Measurements from ENCODE around the gene FLNA. TPM values are rescaled to one million over a fixed set of nuclear protein-coding genes. Genes with fewer than 3 reads are reported as not detected.

The FLNA gene, protein sequence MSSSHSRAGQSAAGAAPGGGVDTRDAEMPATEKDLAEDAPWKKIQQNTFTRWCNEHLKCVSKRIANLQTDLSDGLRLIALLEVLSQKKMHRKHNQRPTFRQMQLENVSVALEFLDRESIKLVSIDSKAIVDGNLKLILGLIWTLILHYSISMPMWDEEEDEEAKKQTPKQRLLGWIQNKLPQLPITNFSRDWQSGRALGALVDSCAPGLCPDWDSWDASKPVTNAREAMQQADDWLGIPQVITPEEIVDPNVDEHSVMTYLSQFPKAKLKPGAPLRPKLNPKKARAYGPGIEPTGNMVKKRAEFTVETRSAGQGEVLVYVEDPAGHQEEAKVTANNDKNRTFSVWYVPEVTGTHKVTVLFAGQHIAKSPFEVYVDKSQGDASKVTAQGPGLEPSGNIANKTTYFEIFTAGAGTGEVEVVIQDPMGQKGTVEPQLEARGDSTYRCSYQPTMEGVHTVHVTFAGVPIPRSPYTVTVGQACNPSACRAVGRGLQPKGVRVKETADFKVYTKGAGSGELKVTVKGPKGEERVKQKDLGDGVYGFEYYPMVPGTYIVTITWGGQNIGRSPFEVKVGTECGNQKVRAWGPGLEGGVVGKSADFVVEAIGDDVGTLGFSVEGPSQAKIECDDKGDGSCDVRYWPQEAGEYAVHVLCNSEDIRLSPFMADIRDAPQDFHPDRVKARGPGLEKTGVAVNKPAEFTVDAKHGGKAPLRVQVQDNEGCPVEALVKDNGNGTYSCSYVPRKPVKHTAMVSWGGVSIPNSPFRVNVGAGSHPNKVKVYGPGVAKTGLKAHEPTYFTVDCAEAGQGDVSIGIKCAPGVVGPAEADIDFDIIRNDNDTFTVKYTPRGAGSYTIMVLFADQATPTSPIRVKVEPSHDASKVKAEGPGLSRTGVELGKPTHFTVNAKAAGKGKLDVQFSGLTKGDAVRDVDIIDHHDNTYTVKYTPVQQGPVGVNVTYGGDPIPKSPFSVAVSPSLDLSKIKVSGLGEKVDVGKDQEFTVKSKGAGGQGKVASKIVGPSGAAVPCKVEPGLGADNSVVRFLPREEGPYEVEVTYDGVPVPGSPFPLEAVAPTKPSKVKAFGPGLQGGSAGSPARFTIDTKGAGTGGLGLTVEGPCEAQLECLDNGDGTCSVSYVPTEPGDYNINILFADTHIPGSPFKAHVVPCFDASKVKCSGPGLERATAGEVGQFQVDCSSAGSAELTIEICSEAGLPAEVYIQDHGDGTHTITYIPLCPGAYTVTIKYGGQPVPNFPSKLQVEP (N-terminal part only)
- 933 TPM for total RNA-seq

DNA sequence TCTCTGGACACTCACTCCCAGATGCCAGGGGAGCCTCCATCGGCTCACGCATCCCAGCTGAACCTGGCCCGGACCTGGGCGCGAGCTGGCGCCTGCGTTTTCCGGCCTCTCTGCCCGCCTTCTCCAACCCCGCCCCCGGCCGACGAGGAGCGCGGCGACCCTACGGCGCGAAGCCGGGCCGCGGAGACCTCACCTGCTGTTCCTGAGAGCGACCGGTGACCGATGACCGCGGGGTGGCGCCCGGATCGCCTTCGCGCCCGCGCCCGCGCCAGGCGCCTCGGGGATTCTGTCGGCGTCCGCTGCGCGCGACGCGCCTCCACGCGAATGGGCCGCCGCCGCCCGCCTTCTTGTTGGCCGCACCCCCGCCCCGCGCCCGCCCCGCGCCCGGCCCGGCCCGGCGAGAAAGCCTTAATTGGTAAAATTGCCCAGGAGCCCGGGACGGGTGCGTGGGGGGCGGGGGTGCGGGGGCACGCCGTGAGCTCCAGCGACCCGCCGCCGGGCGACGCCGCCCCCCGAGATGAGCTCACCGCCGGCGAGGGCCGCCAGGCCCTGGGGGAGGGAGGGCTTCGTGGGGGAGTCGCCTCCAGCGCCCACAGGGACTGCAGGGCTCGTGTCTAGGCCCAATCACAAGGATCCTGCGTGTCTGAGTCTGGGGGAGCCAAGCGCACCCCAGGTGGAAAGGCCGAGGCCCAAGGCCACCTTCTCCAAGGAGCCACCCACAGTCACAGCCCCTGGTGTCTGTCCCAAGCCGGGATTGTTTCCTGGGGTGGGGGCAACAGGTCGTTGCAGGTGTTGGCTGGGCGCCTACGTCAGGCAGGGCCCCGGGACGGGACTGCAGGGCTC, at the start of gene FLNA:
Gene FLNA (minus strand): TSS at position 322 of the 843 bp plus-strand sequence. CDS start 3,389 bp downstream, outside the sequence.
- Histone ChIP-seq H3K4me1 (ENCODE audit: insufficient read depth, low read length) (peaks cover 39% of the 10 kb centered on the region), H3K27me3 (ENCODE audit: insufficient read depth, low read length) (no peaks in the 10 kb centered on the region), H3K4me3 (ENCODE audit: low read length) (no peak within 1 kb of the TSS), H3K9me3 (ENCODE audit: low read depth, low read length) (no peaks in the 10 kb centered on the region)

DNA sequence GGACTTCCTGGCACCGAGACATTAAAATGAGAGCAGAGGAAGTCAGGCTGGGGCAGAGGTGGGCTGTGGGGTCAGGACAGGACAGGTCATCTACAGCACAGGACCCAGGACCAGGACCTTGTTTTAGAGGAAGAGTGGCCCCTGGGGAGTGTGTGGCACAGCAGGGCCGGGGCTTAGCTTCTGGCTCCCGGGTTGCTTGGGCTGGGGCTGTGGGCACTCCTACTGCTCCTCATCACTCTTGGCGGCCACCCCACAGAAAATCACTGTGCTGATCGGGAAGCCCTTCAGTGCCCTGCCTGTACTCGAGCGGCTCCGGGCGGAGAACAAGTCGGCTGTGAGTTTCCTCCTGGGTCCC, 45.9 kb upstream of the FLNA start:
- Histone ChIP-seq H3K4me3 (ENCODE audit: low read length) (no peak overlapping the region), H3K4me1 (ENCODE audit: insufficient read depth, low read length) (peaks cover 4% of the 10 kb centered on the region), H3K27me3 (ENCODE audit: insufficient read depth, low read length) (no peaks in the 10 kb centered on the region), H3K9me3 (ENCODE audit: low read depth, low read length) (no peaks in the 10 kb centered on the region)

DNA sequence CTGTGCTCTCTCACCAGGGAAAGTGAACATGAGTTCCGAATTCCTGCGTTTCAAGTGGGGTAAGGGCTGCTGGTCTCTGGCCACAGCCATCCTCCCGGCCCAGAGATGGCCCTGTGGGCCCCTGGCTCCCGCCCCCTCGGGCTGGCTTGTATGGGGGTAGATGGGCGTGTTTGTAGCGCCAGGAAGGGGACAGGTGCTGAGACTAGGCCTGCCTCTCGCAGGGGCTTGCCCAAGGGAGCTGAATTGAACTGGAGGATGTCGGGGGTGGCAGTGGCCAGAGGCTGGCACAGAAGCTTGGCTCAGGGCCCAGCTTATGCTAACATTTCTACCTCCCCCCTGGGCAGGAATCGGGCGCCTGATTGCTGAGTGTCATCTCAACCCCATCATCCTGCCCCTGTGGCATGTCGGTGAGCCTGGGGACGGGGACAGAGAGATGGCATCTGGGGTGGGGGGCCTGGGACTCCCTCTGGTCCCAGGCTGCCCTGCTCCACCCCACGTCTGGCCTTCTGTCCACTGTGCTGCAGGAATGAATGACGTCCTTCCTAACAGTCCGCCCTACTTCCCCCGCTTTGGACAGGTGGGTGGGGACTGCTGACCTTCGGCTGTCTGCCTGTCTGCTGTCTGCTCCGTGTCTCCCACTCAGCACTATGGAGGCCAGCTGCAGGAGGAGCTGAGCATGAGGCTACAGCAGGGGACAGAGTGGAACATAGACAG, 45.4 kb upstream of the FLNA start:
- Histone ChIP-seq H3K27me3 (ENCODE audit: insufficient read depth, low read length) (no peaks in the 10 kb centered on the region), H3K4me3 (ENCODE audit: low read length) (no peak overlapping the region), H3K9me3 (ENCODE audit: low read depth, low read length) (no peaks in the 10 kb centered on the region), H3K4me1 (ENCODE audit: insufficient read depth, low read length) (peaks cover 4% of the 10 kb centered on the region)

DNA sequence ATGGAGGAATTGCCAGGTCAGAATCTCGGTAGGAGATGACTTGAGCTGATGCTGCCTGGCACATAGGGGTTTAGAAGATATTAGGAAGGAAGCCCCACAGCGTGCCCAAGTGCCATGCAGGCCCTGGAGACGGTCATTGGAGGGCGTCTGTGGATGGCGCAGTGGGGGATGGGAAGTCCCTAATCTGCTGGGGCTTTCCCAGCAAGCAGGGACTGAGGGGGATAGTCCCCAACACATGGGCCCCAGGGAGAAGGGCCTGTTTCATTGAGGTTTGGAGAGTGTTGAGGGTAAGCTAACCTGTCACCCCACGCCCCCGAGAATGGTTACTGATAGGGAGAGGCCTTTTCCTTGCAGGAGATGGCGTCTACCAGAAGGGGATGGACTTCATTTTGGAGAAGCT, 44.8 kb upstream of the FLNA start:
- H3K4me1 ChIP-seq (ENCODE audit: insufficient read depth, low read length): peaks cover 2% of the 10 kb centered on the region
- H3K4me3 ChIP-seq (ENCODE audit: low read length): no peak overlapping the region
- H3K9me3 ChIP-seq (ENCODE audit: low read depth, low read length): no peaks in the 10 kb centered on the region
- no peaks in the 10 kb centered on the region for H3K27me3 ChIP-seq (ENCODE audit: insufficient read depth, low read length)

DNA sequence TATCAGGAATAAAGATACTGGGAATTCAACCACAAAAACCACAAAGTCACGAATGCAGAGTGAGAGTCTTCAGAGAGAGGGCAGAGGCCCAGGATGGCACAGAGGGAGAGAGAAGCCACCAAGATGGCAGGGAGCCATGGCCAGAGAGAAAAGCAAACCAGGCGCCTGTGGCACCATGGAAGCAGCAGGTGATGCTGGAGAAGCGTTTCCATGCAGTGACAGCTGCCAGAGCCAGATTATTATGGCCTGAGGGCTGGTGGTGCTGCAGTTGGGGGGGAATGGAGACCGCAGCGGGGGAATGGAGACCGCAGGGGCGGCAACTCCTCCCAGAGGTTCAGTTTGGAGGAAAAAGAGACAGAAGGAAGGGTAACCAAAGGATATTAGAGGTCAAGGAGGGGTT, 42.7 kb upstream of the FLNA start:
- peaks cover 13% of the 10 kb centered on the region for H3K4me1 ChIP-seq (ENCODE audit: insufficient read depth, low read length)

DNA sequence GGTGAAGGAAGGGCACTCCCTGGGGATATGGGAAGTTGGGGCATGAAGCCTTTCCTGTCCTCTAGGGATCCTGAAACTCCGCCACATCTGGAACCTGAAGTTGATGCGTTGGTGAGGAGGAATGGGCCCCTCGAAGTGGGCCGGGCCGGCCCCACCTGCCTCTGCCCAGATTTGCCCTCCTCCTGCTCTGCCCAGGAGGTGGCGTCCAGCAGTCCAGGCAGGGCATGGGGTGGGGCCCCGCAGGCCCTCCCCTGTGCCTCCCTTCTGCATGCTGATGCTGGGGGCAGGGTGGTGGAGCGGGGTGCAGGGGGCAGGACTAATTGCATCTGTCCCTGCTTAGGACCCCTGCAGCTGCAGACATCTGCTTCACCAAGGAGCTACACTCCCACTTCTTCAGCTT, 38.7 kb upstream of the FLNA start:
- Histone ChIP-seq H3K9me3 (ENCODE audit: low read depth, low read length) (no peaks in the 10 kb centered on the region), H3K4me1 (ENCODE audit: insufficient read depth, low read length) (peaks cover 26% of the 10 kb centered on the region), H3K4me3 (ENCODE audit: low read length) (no peak overlapping the region), H3K27me3 (ENCODE audit: insufficient read depth, low read length) (no peaks in the 10 kb centered on the region)

More for the DNA sequence above, 42.7 kb upstream of the FLNA start:
- Histone ChIP-seq H3K9me3 (ENCODE audit: low read depth, low read length) (no peaks in the 10 kb centered on the region), H3K27me3 (ENCODE audit: insufficient read depth, low read length) (no peaks in the 10 kb centered on the region), H3K4me3 (ENCODE audit: low read length) (no peak overlapping the region)

DNA sequence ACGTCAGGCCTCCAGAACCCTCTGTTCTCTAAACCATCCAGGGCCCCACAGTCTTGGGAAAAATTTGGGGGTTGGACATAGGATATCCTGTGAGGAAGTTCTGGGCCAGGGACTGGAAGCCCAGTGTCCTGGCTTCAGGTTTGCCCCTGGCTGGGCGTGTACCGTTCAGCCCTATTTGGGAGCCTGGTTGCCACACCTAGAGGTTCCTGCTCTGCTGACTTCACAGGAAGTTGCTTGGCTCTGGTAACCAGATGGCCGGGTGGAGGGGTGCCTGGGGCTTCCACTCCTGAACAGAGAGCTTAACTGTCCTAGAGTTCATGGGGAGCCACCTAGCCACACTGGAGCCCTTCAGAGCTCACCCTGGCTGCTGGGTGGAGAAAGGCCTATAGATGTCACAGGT, 38.0 kb upstream of the FLNA start:
- peak overlapping the region; percentile 59 for H3K4me3 ChIP-seq (ENCODE audit: low read length)
- no peaks in the 10 kb centered on the region for H3K27me3 ChIP-seq (ENCODE audit: insufficient read depth, low read length)
- no peaks in the 10 kb centered on the region for H3K9me3 ChIP-seq (ENCODE audit: low read depth, low read length)

DNA sequence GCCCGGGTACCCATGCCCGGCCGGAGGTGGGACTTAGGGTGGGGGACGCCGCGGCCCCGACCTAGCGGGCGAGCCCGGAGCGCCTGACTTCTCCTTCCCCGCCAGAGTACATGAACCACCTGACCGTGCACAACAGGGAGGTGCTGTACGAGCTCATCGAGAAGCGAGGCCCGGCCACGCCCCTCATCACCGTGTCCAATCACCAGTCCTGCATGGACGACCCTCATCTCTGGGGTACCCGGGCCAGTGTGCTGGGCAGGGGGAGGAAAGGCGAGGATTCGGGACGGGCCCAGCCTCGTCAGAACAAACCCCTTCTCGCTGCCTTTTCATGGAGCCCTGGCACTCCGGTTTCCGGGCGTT, 37.5 kb upstream of the FLNA start:
- Histone ChIP-seq H3K4me1 (ENCODE audit: insufficient read depth, low read length) (peaks cover 31% of the 10 kb centered on the region), H3K4me3 (ENCODE audit: low read length) (peak overlapping the region; percentile 59), H3K9me3 (ENCODE audit: low read depth, low read length) (no peaks in the 10 kb centered on the region), H3K27me3 (ENCODE audit: insufficient read depth, low read length) (no peaks in the 10 kb centered on the region)

More for the DNA sequence above, 38.0 kb upstream of the FLNA start:
- peaks cover 31% of the 10 kb centered on the region for H3K4me1 ChIP-seq (ENCODE audit: insufficient read depth, low read length)

DNA sequence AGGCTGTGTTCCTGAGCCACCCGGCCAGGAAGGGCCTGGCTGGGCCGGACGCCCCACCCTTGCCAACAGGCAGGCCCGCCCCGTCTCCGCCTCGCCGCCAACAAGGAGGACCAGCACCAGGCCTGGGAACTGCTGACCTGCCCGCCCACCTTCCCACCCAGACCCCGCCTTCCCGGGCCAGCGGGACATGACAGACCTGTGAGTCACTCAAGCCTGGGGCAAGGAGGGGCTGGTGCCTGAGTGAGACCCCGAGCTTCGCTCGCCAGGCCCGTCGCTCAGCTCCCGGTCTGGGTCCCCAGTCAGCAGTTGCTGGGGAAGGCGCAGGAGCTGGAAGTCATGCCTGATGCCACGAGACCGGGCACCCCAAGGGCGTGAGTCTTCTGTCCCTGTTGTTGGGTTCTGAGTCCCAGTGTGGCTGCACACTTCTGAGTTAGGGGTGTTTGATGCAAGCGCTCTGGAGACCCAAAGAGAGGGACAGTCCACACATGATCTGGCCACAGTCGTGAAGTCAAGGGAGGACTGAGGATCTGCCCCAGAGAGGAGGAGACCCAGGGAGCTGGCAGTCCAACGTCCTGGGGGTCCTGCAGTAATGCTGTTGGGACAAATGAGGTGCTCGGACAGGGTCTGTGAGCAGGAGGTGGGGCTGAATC, 34.9 kb upstream of the FLNA start, which contains the start of gene DNASE1L1:
Gene DNASE1L1 (minus strand): TSS at position 33 of the 650 bp plus-strand sequence. CDS start 3,686 bp downstream, outside the sequence.
- no peaks in the 10 kb centered on the region for H3K27me3 ChIP-seq (ENCODE audit: insufficient read depth, low read length)
- H3K4me3 ChIP-seq (ENCODE audit: low read length): peak within 1 kb of the TSS; percentile 38
- peaks cover 31% of the 10 kb centered on the region for H3K4me1 ChIP-seq (ENCODE audit: insufficient read depth, low read length)
- no peaks in the 10 kb centered on the region for H3K9me3 ChIP-seq (ENCODE audit: low read depth, low read length)

DNA sequence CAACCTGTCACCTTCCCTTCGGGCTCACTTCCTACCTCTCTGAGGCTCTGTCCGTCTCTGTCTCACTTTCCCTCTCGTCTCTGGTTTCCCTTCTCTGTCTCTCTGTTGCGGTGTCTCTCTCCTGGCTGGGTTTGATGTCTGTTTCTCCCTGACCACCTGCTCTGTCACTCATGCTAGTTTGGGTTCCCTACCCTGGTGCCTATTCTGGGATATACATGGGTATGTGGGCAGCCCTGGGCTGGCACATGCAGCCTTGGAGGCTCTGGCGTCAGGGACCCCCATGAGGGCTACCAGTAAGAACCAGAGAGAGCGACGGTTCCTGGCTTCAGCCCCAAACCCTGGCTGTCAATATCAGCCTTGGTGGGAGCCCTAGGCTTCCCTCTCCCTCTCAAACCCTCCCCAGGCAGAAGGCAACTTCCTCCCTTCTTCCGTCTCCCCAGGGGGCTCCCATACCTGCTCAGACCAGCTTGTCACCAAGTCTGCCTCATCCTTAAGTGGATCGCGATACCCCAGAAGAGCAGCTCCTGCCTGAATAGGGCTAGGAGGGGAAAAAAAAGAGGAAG, 34.3 kb upstream of the FLNA start:
- Histone ChIP-seq H3K4me1 (ENCODE audit: insufficient read depth, low read length) (peaks cover 31% of the 10 kb centered on the region), H3K27me3 (ENCODE audit: insufficient read depth, low read length) (no peaks in the 10 kb centered on the region), H3K9me3 (ENCODE audit: low read depth, low read length) (no peaks in the 10 kb centered on the region), H3K4me3 (ENCODE audit: low read length) (peak overlapping the region; percentile 38)

DNA sequence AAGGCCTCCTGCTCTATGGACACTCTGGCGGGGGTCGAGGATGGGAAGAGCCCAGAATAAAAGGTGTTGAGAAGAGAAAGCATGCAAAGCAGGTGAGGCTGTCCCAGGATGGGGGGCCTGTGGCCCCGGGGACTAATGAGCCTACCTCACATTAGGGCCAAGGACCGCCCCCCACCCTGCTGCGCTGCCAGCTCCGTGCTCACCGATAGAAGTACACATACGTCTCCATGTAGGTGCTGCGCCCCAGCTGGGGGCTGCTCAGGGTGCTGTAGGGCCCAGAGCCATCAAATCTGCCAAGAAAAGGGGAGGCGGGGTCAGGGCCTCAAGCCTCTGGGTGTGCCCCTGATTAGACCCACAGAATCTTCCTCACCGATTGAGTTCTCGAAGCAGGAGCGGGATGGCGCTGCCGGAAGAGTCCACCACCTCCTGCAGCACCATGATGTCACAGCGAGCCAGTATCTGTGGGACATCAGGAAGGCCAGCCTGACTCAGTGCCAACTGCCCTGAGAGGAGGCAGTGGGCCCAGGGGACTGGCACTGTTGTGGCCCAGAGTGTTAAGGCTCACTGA, 30.3 kb upstream of the FLNA start:
- Histone ChIP-seq H3K27me3 (ENCODE audit: insufficient read depth, low read length) (no peaks in the 10 kb centered on the region), H3K9me3 (ENCODE audit: low read depth, low read length) (no peaks in the 10 kb centered on the region), H3K4me3 (ENCODE audit: low read length) (no peak overlapping the region), H3K4me1 (ENCODE audit: insufficient read depth, low read length) (peaks cover 17% of the 10 kb centered on the region)

DNA sequence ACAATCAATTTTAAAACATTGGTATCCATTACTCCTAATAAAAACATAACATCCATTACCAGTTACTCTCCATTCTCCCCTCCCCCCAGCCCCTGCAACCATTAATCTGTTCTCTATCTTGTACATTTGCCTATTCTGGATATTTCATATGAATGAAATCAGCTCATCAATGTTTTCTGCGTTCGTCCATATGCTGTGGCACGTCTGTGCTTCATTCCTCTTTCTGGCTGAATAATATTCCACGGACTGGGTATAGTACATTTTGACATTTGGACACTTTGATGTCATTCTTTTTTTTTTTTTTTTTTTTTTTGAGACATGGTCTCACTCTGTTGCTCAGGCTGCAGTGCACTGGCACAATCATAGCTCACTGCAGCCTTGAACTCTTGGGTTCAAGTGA, 29.4 kb upstream of the FLNA start:
- Histone ChIP-seq H3K9me3 (ENCODE audit: low read depth, low read length) (no peaks in the 10 kb centered on the region), H3K4me1 (ENCODE audit: insufficient read depth, low read length) (peaks cover 22% of the 10 kb centered on the region), H3K27me3 (ENCODE audit: insufficient read depth, low read length) (no peaks in the 10 kb centered on the region), H3K4me3 (ENCODE audit: low read length) (no peak overlapping the region)

DNA sequence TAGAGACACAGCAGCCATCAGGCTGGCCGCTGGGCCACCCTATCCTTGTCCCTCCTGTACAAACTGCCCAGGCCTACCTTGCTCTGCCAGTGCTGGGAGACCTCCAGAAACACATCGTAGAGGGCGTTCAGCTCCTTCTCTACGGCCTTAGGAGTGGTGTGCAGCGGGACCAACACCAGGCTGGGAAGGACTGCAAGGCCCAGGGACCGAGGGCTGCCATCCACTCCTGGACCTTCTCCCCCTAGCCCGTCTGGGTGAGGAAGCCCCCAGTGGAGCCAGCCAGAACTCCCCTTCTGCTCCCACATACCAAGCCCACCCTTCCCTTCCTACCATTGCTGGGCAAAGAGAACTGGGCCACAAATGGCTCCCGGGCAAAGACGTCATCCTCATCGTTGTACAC, 28.8 kb upstream of the FLNA start:
- H3K4me1 ChIP-seq (ENCODE audit: insufficient read depth, low read length): peaks cover 21% of the 10 kb centered on the region
- H3K9me3 ChIP-seq (ENCODE audit: low read depth, low read length): no peaks in the 10 kb centered on the region
- H3K4me3 ChIP-seq (ENCODE audit: low read length): no peak overlapping the region
- H3K27me3 ChIP-seq (ENCODE audit: insufficient read depth, low read length): no peaks in the 10 kb centered on the region

All from mononuclear cell (primary cell).